BLaER1 (cell line): ENCODE measurements around the gene ALOX15B.
"Not testable (repeated sequence)": the region's sequence is repeated elsewhere in the genome, so short reads cannot be mapped to it uniquely, and the experiment has no call there.

Experiments
- H3K27ac ChIP-seq: shearing (Covaris generic); formaldehyde crosslinking; 2 replicates; pipeline ENCODE4 v1.8.1; 2022
- H3K27me3 ChIP-seq: shearing (Covaris generic); formaldehyde crosslinking; 2 replicates; pipeline ENCODE4 v1.8.1; 2022
- H3K36me3 ChIP-seq: shearing (Covaris generic); formaldehyde crosslinking; 2 replicates; pipeline ENCODE4 v1.8.1; 2022
- H3K4me1 ChIP-seq: shearing (Covaris generic); formaldehyde crosslinking; 2 replicates; pipeline ENCODE4 v1.8.1; 2022
- H3K4me2 ChIP-seq: shearing (Covaris generic); formaldehyde crosslinking; 2 replicates; pipeline ENCODE4 v1.8.1; 2022
- H3K4me3 ChIP-seq: shearing (Covaris generic); formaldehyde crosslinking; 2 replicates; pipeline ENCODE4 v1.8.1; 2022
- H3K9ac ChIP-seq: shearing (Covaris generic); formaldehyde crosslinking; 2 replicates; pipeline ENCODE4 v1.8.1; 2022
- H3K9me3 ChIP-seq: shearing (Covaris generic); formaldehyde crosslinking; 2 replicates; pipeline ENCODE4 v1.8.1; 2022
- H4K20me1 ChIP-seq: shearing (Covaris generic); formaldehyde crosslinking; 2 replicates; pipeline ENCODE4 v1.8.1; 2022
- Cebpa-rat ChIP-seq: shearing (Covaris generic); IDR thresholded peaks from 2 replicates; pipeline ENCODE4 v1.8.1; 2022

The ALOX15B gene

GRCh38 chr17:8076502-8077266 lies 37.8 kb downstream of the ALOX15B start:
- H3K4me3 ChIP-seq: no peak overlapping the region
- H3K4me2 ChIP-seq: no peak overlapping the region
- TF ChIP-seq Cebpa-rat: no peak
- H3K27ac ChIP-seq: no peak overlapping the region
- no peaks in the 10 kb centered on the region for H3K36me3 ChIP-seq
- H3K9me3 ChIP-seq: no peaks in the 10 kb centered on the region; the same call in 1 of the 2 replicates
- H3K4me1 ChIP-seq: peaks cover 17% of the 10 kb centered on the region
- H3K9ac ChIP-seq: no peak overlapping the region
- H3K27me3 ChIP-seq: peaks cover 57% of the 10 kb centered on the region
- peaks cover 11% of the 10 kb centered on the region; the same call in 1 of the 2 replicates for H4K20me1 ChIP-seq

- not testable (repeated sequence) for H4K20me1 ChIP-seq, H3K27ac ChIP-seq, H3K9ac ChIP-seq, H3K4me3 ChIP-seq, H3K9me3 ChIP-seq, H3K36me3 ChIP-seq, H3K4me2 ChIP-seq
- Histone ChIP-seq H3K27me3 (peaks cover 44% of the 10 kb centered on the region), H3K4me1 (peaks cover 13% of the 10 kb centered on the region)
These were observed 39.1 kb downstream of the ALOX15B start for GRCh38 chr17:8077939-8078338.

DNA sequence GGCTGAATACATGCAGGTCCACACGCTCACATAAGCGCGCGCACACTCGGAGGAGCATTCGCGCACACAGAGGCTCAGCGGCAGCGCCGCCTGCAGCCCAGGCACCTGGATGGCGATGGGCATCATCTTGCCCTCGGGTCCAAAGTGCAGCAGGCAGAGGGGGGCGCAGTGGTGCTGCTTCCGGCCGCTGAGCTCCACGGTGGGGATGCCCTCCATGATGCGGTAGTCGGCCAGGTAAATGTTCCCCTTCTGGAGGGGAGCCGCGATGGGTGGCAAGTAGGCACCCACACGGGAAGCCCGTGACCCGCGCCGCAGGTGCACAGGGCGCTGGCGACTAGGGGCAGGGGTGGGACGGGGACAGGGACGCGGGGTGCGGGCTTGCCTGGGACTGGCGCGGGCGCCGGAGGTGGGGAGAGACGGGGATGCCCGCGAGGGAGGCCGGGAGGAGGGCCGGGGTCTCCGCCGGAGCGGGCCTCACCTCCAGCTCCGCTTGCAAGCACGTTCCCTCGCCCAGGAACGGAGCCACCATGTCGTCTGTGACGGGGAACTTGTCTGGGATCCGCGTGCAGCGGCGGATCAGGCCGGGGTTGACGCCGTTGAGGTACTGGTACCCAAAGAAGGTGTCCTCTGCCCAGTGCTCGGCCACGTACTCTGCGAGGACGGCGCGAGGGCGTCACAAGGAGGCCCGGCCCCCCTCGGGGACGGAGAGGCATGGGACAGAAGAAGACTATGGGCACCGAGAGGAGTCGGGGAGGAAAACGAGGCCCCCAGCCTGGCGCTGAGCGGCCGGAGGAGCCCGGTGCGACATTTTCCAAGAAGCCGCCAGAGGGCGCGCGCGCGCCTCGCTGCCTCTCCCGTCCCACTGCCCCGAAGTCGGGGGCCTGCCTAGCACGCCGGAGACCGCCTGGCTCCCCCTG lies 40.7 kb downstream of the ALOX15B start:
- no peaks in the 10 kb centered on the region for H3K36me3 ChIP-seq
- peak overlapping the region; percentile 68 for H3K9ac ChIP-seq
- no peaks in the 10 kb centered on the region for H4K20me1 ChIP-seq
- peaks cover 28% of the 10 kb centered on the region for H3K27me3 ChIP-seq
- no peaks in the 10 kb centered on the region; the same call in 1 of the 2 replicates for H3K9me3 ChIP-seq
- H3K4me1 ChIP-seq: peaks cover 6% of the 10 kb centered on the region; the same call in 1 of the 2 replicates
- H3K4me3 ChIP-seq: peak overlapping the region; percentile 65
- H3K27ac ChIP-seq: no peak overlapping the region
- peak overlapping the region; percentile 94 for H3K4me2 ChIP-seq
- TF ChIP-seq Cebpa-rat: no peak

DNA sequence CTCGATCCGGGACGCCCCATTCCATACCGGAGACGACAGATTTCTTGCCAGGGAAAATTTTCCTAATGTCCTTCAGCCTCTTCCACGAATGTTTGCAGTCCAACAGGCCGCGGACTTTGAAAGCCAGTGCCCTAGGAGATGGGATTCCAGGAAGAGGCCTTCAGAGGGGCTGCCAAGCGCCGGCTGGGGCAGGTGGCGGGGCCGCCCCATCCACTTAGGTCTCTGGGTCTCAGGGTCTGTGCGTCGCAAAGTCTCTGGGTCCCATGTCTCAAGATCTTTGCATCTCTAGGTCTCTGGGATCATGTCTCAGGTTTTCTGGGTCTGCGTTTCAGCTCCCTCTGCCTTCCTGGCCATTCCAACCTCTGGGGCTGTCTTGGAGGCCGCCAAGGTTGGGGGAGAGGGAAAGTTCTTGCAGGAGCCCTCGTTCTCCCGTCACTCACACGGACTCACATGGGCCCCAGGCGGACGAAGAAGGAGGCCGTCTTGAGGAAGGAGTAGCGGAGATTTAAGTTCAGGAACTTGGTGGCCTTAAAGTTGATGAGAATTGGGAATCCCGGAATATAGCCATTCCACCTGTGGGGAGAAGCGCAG lies 41.4 kb downstream of the ALOX15B start:
- H3K9ac ChIP-seq: no peak overlapping the region
- H3K4me2 ChIP-seq: peak overlapping the region; percentile 94
- H3K9me3 ChIP-seq: no peaks in the 10 kb centered on the region; the same call in 1 of the 2 replicates
- H4K20me1 ChIP-seq: no peaks in the 10 kb centered on the region
- TF ChIP-seq Cebpa-rat: no peak
- no peaks in the 10 kb centered on the region for H3K36me3 ChIP-seq
- peak overlapping the region; percentile 65 for H3K4me3 ChIP-seq
- H3K4me1 ChIP-seq: peaks cover 6% of the 10 kb centered on the region; the same call in 1 of the 2 replicates
- peaks cover 21% of the 10 kb centered on the region for H3K27me3 ChIP-seq
- H3K27ac ChIP-seq: no peak overlapping the region

DNA sequence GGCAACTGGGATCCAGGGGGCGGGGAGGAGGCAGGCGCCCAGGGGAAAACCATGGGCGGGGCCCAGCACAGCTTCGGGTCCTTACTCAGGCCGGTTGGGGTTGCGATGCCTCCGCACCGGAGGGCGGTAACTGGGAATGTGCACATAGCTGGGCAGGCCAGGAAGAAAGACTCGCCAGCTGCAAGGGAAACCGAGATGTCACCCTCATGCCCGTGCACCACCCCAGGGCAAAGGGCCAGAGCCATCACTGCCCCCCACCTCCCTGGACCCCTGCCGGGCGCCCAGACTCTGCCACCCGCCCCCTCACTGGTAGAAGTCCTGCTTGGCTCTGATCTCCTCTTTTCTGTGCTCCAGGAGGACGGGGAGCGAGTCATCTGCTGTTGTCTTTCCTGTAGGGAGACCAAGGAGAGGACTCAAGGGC lies 42.0 kb downstream of the ALOX15B start:
- H3K4me2 ChIP-seq: no peak overlapping the region
- H3K4me1 ChIP-seq: peaks cover 6% of the 10 kb centered on the region; the same call in 1 of the 2 replicates
- H3K27me3 ChIP-seq: peaks cover 16% of the 10 kb centered on the region
- H3K9me3 ChIP-seq: no peaks in the 10 kb centered on the region; the same call in 1 of the 2 replicates
- no peak overlapping the region for H3K9ac ChIP-seq
- no peak for TF ChIP-seq Cebpa-rat
- H3K36me3 ChIP-seq: no peaks in the 10 kb centered on the region
- no peak overlapping the region for H3K27ac ChIP-seq
- H4K20me1 ChIP-seq: no peaks in the 10 kb centered on the region
- H3K4me3 ChIP-seq: no peak overlapping the region

- Histone ChIP-seq H3K27ac (no peak overlapping the region), H3K36me3 (no peaks in the 10 kb centered on the region), H4K20me1 (no peaks in the 10 kb centered on the region), H3K4me1 (peaks cover 6% of the 10 kb centered on the region; the same call in 1 of the 2 replicates), H3K4me3 (no peak overlapping the region), H3K4me2 (no peak overlapping the region), H3K27me3 (peaks cover 16% of the 10 kb centered on the region), H3K9me3 (no peaks in the 10 kb centered on the region; the same call in 1 of the 2 replicates), H3K9ac (no peak overlapping the region)
- no peak for TF ChIP-seq Cebpa-rat
These were observed 43.0 kb downstream of the ALOX15B start for GRCh38 chr17:8081876-8082275.

DNA sequence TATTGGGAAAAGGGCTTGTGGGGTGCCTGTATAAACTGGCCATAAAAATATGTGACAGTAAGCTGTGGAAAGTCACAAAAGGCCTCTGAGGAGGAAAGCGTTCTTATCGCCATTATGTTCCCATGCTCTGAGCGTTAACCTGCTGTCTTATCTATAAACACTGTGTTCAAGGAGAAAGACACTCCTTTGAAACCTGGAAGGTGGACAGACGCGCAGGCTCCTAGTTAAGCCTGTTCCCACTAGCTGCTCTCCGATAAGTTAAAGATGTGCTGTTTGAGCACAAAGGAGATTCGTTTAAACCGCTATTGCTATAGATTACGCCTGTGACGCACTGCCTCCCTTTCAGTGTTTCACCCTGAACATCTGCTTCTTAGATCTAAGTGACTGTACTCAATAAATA lies 43.4 kb downstream of the ALOX15B start:
- Histone ChIP-seq H3K27ac (no peak overlapping the region), H3K27me3 (peaks cover 16% of the 10 kb centered on the region), H3K36me3 (no peaks in the 10 kb centered on the region), H3K4me1 (peaks cover 6% of the 10 kb centered on the region; the same call in 1 of the 2 replicates), H3K4me2 (no peak overlapping the region), H3K4me3 (no peak overlapping the region), H3K9me3 (no peaks in the 10 kb centered on the region; the same call in 1 of the 2 replicates), H3K9ac (no peak overlapping the region), H4K20me1 (no peaks in the 10 kb centered on the region)
- no peak for TF ChIP-seq Cebpa-rat

DNA sequence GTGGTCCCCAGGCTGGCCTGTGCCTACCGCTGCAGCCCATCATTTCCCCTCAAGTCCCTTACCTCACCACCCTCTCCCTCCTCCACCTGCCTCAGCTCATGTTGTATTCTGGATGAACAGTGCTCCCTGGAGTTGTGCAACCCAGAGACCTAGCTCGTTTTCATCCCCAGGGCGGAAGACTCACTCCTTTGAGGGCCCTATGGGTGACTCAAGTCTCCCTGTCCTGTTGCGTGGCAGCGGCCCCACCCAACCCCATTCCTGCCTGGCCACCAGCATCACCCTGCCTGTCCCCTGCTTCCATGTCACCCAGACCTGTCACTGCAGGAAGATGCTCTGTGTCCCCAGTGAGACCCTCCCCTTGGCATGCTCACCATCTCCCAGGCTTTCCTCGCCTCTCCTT lies 45.4 kb downstream of the ALOX15B start:
- Histone ChIP-seq H4K20me1 (no peaks in the 10 kb centered on the region), H3K36me3 (no peaks in the 10 kb centered on the region), H3K27me3 (peaks cover 7% of the 10 kb centered on the region), H3K9me3 (no peaks in the 10 kb centered on the region; the same call in 1 of the 2 replicates), H3K27ac (no peak overlapping the region), H3K4me3 (no peak overlapping the region), H3K9ac (no peak overlapping the region), H3K4me1 (peaks cover 5% of the 10 kb centered on the region; the same call in 1 of the 2 replicates), H3K4me2 (no peak overlapping the region)
- no peak for TF ChIP-seq Cebpa-rat

DNA sequence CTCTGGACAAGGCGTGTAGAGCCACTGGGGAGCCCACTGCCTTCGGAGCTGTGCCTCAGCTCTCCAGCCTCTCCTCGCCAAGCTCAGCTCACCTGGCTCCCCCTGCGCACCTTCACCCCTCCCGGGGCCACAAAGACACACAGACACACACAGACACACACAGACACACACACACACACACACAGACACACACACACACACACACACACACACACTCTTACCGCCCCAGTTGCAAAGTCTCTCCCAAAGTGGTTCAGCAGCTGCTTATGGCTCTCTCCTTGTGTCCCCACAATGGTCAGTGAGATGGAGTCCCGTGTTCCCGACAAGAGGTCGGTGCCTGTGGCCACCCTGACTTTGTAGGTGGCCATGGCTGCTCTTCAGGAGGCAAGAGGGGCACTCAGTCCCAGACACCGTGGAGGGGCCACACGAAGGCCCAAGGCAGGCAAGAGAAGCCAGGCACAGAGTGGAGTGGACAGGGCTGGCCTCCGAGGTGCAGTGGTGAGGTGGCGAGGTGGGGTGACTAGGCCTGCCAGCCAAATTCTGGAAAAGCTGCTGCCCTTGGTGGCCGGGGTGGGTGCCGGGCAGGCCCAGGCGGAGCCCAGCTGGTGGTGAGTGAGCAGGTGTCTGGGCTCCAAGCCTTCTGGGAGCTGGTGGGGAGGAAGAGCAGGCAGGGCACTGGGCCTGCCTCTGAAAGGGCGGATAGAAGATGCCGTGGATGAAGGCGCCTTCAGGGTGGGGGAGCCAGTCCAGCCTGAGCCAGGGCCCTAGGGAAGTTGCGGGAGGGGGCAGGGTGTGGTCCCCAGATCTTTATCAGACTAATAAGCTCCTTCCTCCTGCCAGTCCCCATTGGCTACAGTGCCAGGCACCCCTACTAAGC lies 48.5 kb downstream of the ALOX15B start, which contains the start of gene ALOX12B:
Gene ALOX12B, minus strand, starts transcription at position 642 of the 877 bp plus-strand sequence. Its CDS starts 274 bp downstream, at position 368.
- no peak within 1 kb of the TSS for H3K9ac ChIP-seq
- H3K27ac ChIP-seq: no peak within 1 kb of the TSS
- H4K20me1 ChIP-seq: no peaks in the 10 kb centered on the region
- H3K4me1 ChIP-seq: peaks cover 25% of the 10 kb centered on the region
- no peaks in the 10 kb centered on the region for H3K9me3 ChIP-seq
- H3K4me3 ChIP-seq: no peak within 1 kb of the TSS
- no peak within 1 kb of the TSS for H3K4me2 ChIP-seq
- no peak for TF ChIP-seq Cebpa-rat
- no peaks in the 10 kb centered on the region for H3K36me3 ChIP-seq
- H3K27me3 ChIP-seq: no peaks in the 10 kb centered on the region
